Measurements from ENCODE around the gene MLIP. TPM values are rescaled to one million over a fixed set of nuclear protein-coding genes. Genes with fewer than 3 reads are reported as not detected.

Gene MLIP
- total RNA-seq: not detected

GRCh38 chr6:54111341-54112045 lies at the start of gene MLIP:
MLIP (plus strand) TSS chr6:54111443; CDS start chr6:54111480, 37 bp downstream.

GRCh38 chr6:54308289-54308985 lies 197.2 kb downstream of the MLIP start, which contains the start of gene TINAG:
TINAG (plus strand) TSS chr6:54308441; CDS start chr6:54308551, 110 bp downstream.

Other genes with a start within 250 kb of the MLIP start
- gene TINAG, start 197.0 kb downstream of the MLIP start, total RNA-seq: not detected

All from activated naive CD4-positive, alpha-beta T cell treated with anti-CD3 and anti-CD28 coated beads, Interleukin-2, amount 10 ng/mL, durations not matched to agents 5 hours and 36 hours (primary cell).